Cardiac muscle cell (in vitro differentiated cells and primary cell): ENCODE data around the gene FRMPD2. TPM values are rescaled to one million over a fixed set of nuclear protein-coding genes. Genes with fewer than 3 reads are reported as not detected.

ENCODE experiments used
- DNase-seq, 2 donors: peaks; one replicate each; pipeline versions ENCODE4 v3.0.0 to v3.0.0-alpha.2; 2010 to 2017; ENCODE audit warnings: low read depth in 1 of 2, low spot score in 1 of 2
- H3K27ac ChIP-seq: fragments of 200-600 bp; sonication (generic); 2 replicates; pipeline ENCODE4 v1.5.1; 2016
- H3K27me3 ChIP-seq: fragments of 200-600 bp; sonication (generic); 2 replicates; pipeline ENCODE4 v1.6.0; 2016; ENCODE audit warnings: control low read depth
- H3K36me3 ChIP-seq: fragments of 200-600 bp; sonication (generic); 2 replicates; pipeline ENCODE4 v1.5.1; 2016; ENCODE audit warnings: control low read depth
- H3K4me1 ChIP-seq: fragments of 200-600 bp; sonication (generic); 2 replicates; pipeline ENCODE4 v1.8.1; 2017; ENCODE audit warnings: low read depth, mild to moderate bottlenecking, mixed run types
- H3K4me3 ChIP-seq: fragments of 200-600 bp; sonication (generic); 2 replicates; pipeline ENCODE4 v1.5.1; 2016; ENCODE audit warnings: mild to moderate bottlenecking
- H3K9me3 ChIP-seq: fragments of 200-600 bp; sonication (generic); 2 replicates; pipeline ENCODE4 v1.5.1; 2017; ENCODE audit warnings: low read depth, mild to moderate bottlenecking, control low read depth
- CTCF ChIP-seq: IDR thresholded peaks from 2 replicates; pipeline ENCODE4 v1.5.1; 2012; ENCODE audit warnings: low read depth, mild to moderate bottlenecking, low read length
- polyA plus RNA-seq: library from polyadenylated mRNA; unstranded; fragments of >200 nt; fragmentation: Nextera tagmentation; extraction: Ambion mirVana; gene quantifications from 2 replicates; pipeline ENCODE4 v1.2.1, GENCODE V29; 2016
- total RNA-seq: library from RNA; depleted of rRNA; stranded (reverse); fragments of >200 nt; gene quantifications from 2 replicates; pipeline ENCODE4 v1.2.3, GENCODE V29; 2016

Gene FRMPD2
- total and polyA plus RNA-seq, 2 experiments from 2014 or later, result 2.3 to 3.0 TPM

- TF ChIP-seq CTCF, result no peak
- H3K4me1 ChIP-seq, result peaks cover 4% of the 10 kb centered on the region
- H3K36me3 ChIP-seq, result no peaks in the 10 kb centered on the region
- H3K27me3 ChIP-seq, result no peaks in the 10 kb centered on the region
- no peak for DNase-seq
- H3K27ac ChIP-seq, result no peak overlapping the region
- no peak overlapping the region for H3K4me3 ChIP-seq
- H3K9me3 ChIP-seq, result no peaks in the 10 kb centered on the region
Observed at GRCh38 chr10:48234787-48235186, 39.7 kb downstream of the FRMPD2 start.

DNA sequence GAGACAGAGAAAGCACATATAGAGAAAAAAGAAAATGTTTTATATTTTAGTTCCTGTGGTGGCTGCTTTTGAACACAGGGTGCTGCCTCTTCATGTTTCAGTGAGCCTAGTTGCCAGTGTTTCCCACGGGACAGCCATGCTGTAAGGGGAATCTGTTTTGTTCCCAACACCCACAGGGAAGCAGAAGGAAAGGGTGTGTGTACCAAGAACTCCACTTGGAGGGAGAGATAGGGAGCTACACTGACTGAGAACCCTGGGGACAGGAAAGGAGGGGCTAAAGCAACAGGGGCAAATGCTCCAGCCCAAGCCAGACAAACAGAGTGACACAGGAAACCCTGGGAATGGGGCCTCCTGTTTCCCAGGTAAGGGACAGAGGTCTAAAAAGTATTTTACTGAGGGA lies 40.2 kb downstream of the FRMPD2 start:
- Histone ChIP-seq H3K4me3 (no peak overlapping the region), H3K27me3 (no peaks in the 10 kb centered on the region), H3K36me3 (no peaks in the 10 kb centered on the region), H3K27ac (no peak overlapping the region), H3K4me1 (peaks cover 4% of the 10 kb centered on the region), H3K9me3 (no peaks in the 10 kb centered on the region)
- peak in 1 of 2 donors; percentile 31 for DNase-seq
- TF ChIP-seq CTCF, result no peak

- H3K4me3 ChIP-seq, result no peak overlapping the region
- H3K9me3 ChIP-seq, result no peaks in the 10 kb centered on the region
- no peak for DNase-seq
- H3K4me1 ChIP-seq, result peaks cover 4% of the 10 kb centered on the region
- H3K36me3 ChIP-seq, result no peaks in the 10 kb centered on the region
- TF ChIP-seq CTCF, result no peak
- no peaks in the 10 kb centered on the region for H3K27me3 ChIP-seq
- H3K27ac ChIP-seq, result no peak overlapping the region
Observed at GRCh38 chr10:48233559-48234005, 40.9 kb downstream of the FRMPD2 start.

DNA sequence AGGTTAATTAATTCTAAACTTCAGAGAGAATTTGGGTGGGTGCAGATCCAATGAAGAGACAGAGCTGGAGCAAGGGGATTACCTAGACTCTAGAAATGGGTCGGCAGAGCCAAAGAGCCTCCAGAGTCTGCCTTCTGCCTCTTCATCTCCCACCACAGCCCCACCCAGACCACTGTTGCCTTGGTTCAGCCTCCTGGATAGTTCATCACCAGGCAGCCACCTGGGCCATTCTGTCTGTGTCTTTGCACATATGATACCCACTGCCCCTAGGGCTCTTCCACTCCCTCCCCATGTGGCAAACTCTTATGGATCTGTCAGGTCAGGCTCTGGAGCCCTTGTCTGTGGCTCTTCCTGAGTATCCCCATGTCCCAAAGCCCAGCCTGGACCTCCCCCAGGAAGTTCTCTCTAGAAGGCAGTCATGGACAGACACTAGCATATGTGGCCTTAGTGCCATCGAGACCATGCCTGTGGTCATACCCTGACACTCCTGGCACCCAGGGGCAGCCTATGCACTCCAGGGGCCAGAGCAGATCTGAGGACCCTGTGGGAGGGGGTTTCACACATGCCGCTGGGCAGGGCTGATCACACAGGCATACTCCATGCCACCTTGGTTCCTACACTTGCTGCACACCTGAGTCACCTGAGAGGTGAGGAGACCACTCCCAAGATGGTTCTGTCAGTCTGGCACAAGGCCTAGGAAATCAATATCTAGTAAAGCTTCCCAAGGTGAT lies 41.6 kb downstream of the FRMPD2 start:
- Histone ChIP-seq H3K4me3 (no peak overlapping the region), H3K9me3 (no peaks in the 10 kb centered on the region), H3K4me1 (peaks cover 4% of the 10 kb centered on the region), H3K27ac (no peak overlapping the region), H3K36me3 (no peaks in the 10 kb centered on the region), H3K27me3 (no peaks in the 10 kb centered on the region)
- DNase-seq, result no peak
- no peak for TF ChIP-seq CTCF

DNA sequence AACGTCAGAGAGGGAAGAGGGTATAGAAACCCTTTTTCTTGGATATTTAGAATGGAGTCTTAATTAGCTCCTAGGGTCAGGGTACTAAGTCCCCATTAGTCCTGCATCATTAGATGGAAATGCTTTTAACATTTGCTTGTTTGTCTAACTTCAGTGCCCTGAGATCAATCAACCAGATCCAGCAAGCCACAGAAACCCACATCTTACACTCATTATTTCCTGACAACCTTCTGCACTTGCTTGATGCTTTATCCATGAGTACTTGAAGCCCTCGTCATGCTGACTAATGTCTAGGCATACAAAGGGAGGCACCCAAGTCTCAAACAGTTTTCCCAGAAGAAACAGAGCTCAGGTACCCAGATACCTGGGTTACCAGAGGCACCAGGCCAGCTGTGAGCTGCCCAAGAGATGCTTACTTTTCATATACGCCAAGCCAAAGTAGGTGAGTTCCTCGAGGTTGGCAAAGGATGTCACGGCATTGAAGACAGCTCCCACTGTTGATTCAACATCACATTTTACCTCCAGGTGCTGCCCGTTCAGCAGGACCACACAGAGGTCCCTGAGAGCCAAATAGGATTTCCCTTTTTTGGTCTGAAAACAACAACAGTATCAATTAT lies 42.7 kb downstream of the FRMPD2 start:
- Histone ChIP-seq H3K27me3 (no peaks in the 10 kb centered on the region), H3K4me1 (peaks cover 4% of the 10 kb centered on the region), H3K27ac (no peak overlapping the region), H3K4me3 (no peak overlapping the region), H3K36me3 (no peaks in the 10 kb centered on the region), H3K9me3 (no peaks in the 10 kb centered on the region)
- no peak for TF ChIP-seq CTCF
- no peak for DNase-seq
